Activated CD8-positive, alpha-beta memory T cell treated with anti-CD3 and anti-CD28 coated beads, Interleukin-2, amount 50 U/mL, for 24 hours (primary cell): ENCODE results near the gene COG5.
"Not testable (repeated sequence)": the region's sequence is repeated elsewhere in the genome, so short reads cannot be mapped to it uniquely, and the experiment has no call there.

Source experiments
- DNase-seq: peaks from one replicate; pipeline ENCODE4 v3.0.0-alpha.2; 2020; ENCODE audit errors: extremely low read depth

The COG5 gene

GRCh38 chr7:107158028-107158427 lies 405.7 kb downstream of the COG5 start:
- no peak for DNase-seq

GRCh38 chr7:107157091-107157490 lies 406.6 kb downstream of the COG5 start:
- DNase-seq, result no peak

DNA sequence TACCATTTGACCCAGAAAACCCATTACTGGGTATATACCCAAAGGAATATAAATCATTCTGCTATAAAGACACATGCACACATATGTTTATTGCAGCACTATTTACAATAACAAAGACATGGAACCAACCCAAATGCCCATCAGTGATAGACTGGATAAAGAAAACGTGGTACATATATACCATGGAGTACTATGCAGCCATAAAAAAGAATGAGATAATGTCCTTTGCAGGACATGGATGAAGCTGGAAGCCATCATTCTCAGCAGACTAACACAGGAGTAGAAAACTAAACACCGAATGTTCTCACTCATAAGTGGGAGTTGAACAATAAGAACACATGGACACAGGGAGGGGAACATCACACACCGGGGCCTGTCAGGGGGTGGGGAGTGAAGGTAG lies 408.0 kb downstream of the COG5 start:
- not testable (repeated sequence) for DNase-seq

DNA sequence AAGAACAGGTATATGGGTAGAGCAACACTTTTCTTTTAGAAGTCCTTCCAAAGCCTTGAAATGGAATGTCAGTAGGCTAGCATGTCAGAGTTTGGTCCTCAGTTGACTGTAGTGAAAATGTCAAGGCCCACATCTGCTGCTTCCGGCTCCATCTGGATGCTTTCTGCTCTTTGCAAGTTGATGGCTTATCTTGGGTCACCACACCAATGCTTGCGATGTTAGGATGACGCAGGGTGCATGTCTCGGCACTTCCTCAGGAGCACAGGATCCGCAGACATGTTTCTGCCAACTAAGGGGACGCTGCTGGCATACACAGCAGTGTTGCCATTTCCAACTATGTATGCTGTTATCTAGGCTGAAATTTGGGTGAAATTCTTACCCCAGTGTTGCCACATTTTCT lies 408.9 kb downstream of the COG5 start:
- no peak for DNase-seq

- no peak for DNase-seq
Observed at GRCh38 chr7:107152011-107152410, 411.7 kb downstream of the COG5 start.
